GM23338 (cell line): Measurements from ENCODE around the gene PRC1. TPM values are rescaled to one million over a fixed set of nuclear protein-coding genes. Genes with fewer than 3 reads are reported as not detected.

Experiments used
- ATAC-seq: fragments of 200-7000 bp; cut with Tn5 transposase; 3 replicates; pipeline ENCODE4 v1.9.1; 2020
- DNase-seq: peaks from one replicate; pipeline ENCODE4 v3.0.0-alpha.2; 2015; ENCODE audit warnings: low spot score
- H2AFZ ChIP-seq: fragments of 200-600 bp; sonication (generic); 2 replicates; pipeline ENCODE4 v1.8.0; 2016; ENCODE audit warnings: antibody characterized with exemption, mild to moderate bottlenecking, moderate library complexity
- H3F3A ChIP-seq: fragments of 200-600 bp; sonication (generic); replicated peaks from 2 replicates; pipeline ENCODE4 v1.8.0; 2017; ENCODE audit warnings: antibody characterized with exemption, mixed run types, low read depth
- H3K27ac ChIP-seq: fragments of 200-600 bp; sonication (generic); 2 replicates; pipeline ENCODE4 v1.6.1; 2016; ENCODE audit warnings: low read depth
- H3K27me3 ChIP-seq: fragments of 200-600 bp; sonication (generic); 2 replicates; pipeline ENCODE4 v1.8.0; 2016; ENCODE audit warnings: mild to moderate bottlenecking, mixed run types, moderate library complexity; ENCODE audit not compliant: insufficient read depth
- H3K36me3 ChIP-seq: fragments of 200-600 bp; sonication (generic); 2 replicates; pipeline ENCODE4 v1.8.0; 2016; ENCODE audit warnings: mild to moderate bottlenecking; ENCODE audit not compliant: insufficient read depth
- H3K4me1 ChIP-seq: fragments of 200-600 bp; sonication (generic); 2 replicates; pipeline ENCODE4 v1.8.0; 2016; ENCODE audit warnings: mild to moderate bottlenecking, moderate library complexity; ENCODE audit not compliant: insufficient read depth
- H3K4me2 ChIP-seq: fragments of 200-600 bp; sonication (generic); 2 replicates; pipeline ENCODE4 v1.7.1; 2017; ENCODE audit warnings: mixed run types
- H3K4me3 ChIP-seq: fragments of 200-600 bp; sonication (generic); 2 replicates; pipeline ENCODE4 v1.6.1; 2016; ENCODE audit warnings: mixed run types
- H3K79me2 ChIP-seq: fragments of 200-600 bp; sonication (generic); replicated peaks from 2 replicates; pipeline ENCODE4 v1.8.0; 2017; ENCODE audit warnings: mild to moderate bottlenecking; ENCODE audit not compliant: insufficient read depth
- H3K9me2 ChIP-seq: fragments of 200-600 bp; sonication (generic); 2 replicates; pipeline ENCODE4 v1.8.0; 2017; ENCODE audit not compliant: insufficient read depth
- H4K20me1 ChIP-seq: fragments of 200-600 bp; sonication (generic); replicated peaks from 2 replicates; pipeline ENCODE4 v1.8.0; 2017; ENCODE audit warnings: mild to moderate bottlenecking; ENCODE audit not compliant: insufficient read depth
- H3K27ac Mint-ChIP-seq: 2 replicates; pipeline ENCODE4 v1.8.0; 2020; ENCODE audit warnings: inconsistent platforms, mild to moderate bottlenecking, moderate library complexity, mixed read lengths
- H3K27me3 Mint-ChIP-seq: 3 replicates; pipeline ENCODE4 v1.8.0; 2022; ENCODE audit warnings: low read depth, mild to moderate bottlenecking, moderate library complexity, mixed read lengths, inconsistent platforms; ENCODE audit not compliant: insufficient read depth, poor library complexity
- H3K36me3 Mint-ChIP-seq: 3 replicates; pipeline ENCODE4 v1.8.0; 2021; ENCODE audit warnings: low read depth, mild to moderate bottlenecking, inconsistent platforms, moderate library complexity, mixed read lengths
- H3K4me1 Mint-ChIP-seq: 3 replicates; pipeline ENCODE4 v1.8.0; 2020; ENCODE audit warnings: mild to moderate bottlenecking, inconsistent platforms, mixed read lengths
- H3K4me3 Mint-ChIP-seq: 3 replicates; pipeline ENCODE4 v1.8.0; 2021; ENCODE audit warnings: moderate library complexity, mild to moderate bottlenecking, inconsistent platforms, mixed read lengths
- H3K9me3 Mint-ChIP-seq: 3 replicates; pipeline ENCODE4 v1.8.0; 2020; ENCODE audit warnings: moderate library complexity, mild to moderate bottlenecking, inconsistent platforms, mixed read lengths
- CREB1 ChIP-seq: fragments of 250-450 bp; sonication (Bioruptor Pico); IDR thresholded peaks from 2 replicates; pipeline ENCODE4 v1.5.0; 2020; ENCODE audit warnings: low read depth, mild to moderate bottlenecking, moderate library complexity
- EZH2 ChIP-seq: fragments of 200-600 bp; sonication (generic); IDR thresholded peaks from one replicate; pipeline ENCODE4 v1.8.0; 2017; ENCODE audit warnings: antibody characterized with exemption, mild to moderate bottlenecking, low read depth; ENCODE audit not compliant: unreplicated experiment
- EZH2phosphoT487 ChIP-seq: fragments of 200-600 bp; sonication (generic); IDR thresholded peaks from one replicate; pipeline ENCODE4 v1.8.1; 2018; ENCODE audit warnings: antibody characterized with exemption; ENCODE audit not compliant: unreplicated experiment
- JUNB ChIP-seq: IDR thresholded peaks from one replicate; pipeline ENCODE4 v1.6.1; 2016; ENCODE audit warnings: antibody characterized with exemption; ENCODE audit not compliant: unreplicated experiment
- NANOG ChIP-seq: IDR thresholded peaks from 2 replicates; pipeline ENCODE4 v1.6.1; 2016; ENCODE audit warnings: antibody characterized with exemption, borderline replicate concordance
- POLR2AphosphoS5 ChIP-seq: IDR thresholded peaks from 2 replicates; pipeline ENCODE4 v1.6.1; 2016; ENCODE audit warnings: antibody characterized with exemption, low read depth
- REST ChIP-seq: IDR thresholded peaks from one replicate; pipeline ENCODE4 v1.6.1; 2018; ENCODE audit warnings: antibody characterized with exemption; ENCODE audit not compliant: unreplicated experiment
- STAT1 ChIP-seq: IDR thresholded peaks from one replicate; pipeline ENCODE4 v1.6.1; 2016; ENCODE audit warnings: antibody characterized with exemption; ENCODE audit not compliant: unreplicated experiment
- ZNF114 ChIP-seq: fragments of 250-450 bp; sonication (Bioruptor Pico); IDR thresholded peaks from 2 replicates; pipeline ENCODE4 v1.5.0; 2020; ENCODE audit warnings: mild to moderate bottlenecking, moderate library complexity
- ZNF331 ChIP-seq: fragments of 250-450 bp; sonication (Bioruptor Pico); IDR thresholded peaks from 2 replicates; pipeline ENCODE4 v1.5.0; 2020; ENCODE audit warnings: low read depth, mild to moderate bottlenecking, moderate library complexity
- polyA plus RNA-seq: library from polyadenylated mRNA; unstranded; fragments of >200 nt; fragmentation: Nextera tagmentation; extraction: Ambion mirVana; gene quantifications from 2 replicates; pipeline ENCODE4 v1.2.1, GENCODE V29; 2016
- total RNA-seq: library from RNA; depleted of rRNA; stranded (reverse); fragments of >200 nt; shearing (Covaris generic); gene quantifications from 2 replicates; pipeline ENCODE4 v1.2.3, GENCODE V29; 2014
- TF ChIP-seq, protein P1 (sequence below): fragments of 250-450 bp; sonication (Bioruptor Pico); IDR thresholded peaks from 2 replicates; pipeline ENCODE4 v1.5.0; 2020; ENCODE audit warnings: mild to moderate bottlenecking, moderate library complexity
- TF ChIP-seq, protein P2 (sequence below), 2 experiments: fragments of 200-600 bp in 1 of 2; sonication (generic) in 1 of 2; conservative IDR thresholded peaks; 2 replicates each; pipeline versions ENCODE4 v1.5.1 to v1.6.1; 2016 to 2017; ENCODE audit warnings: antibody characterized with exemption in 2 of 2, low read depth in 2 of 2, mild to moderate bottlenecking in 2 of 2, moderate library complexity in 1 of 2

PRC1 gene
- total and polyA plus RNA-seq, 2 experiments from 2014 or later: 102 to 150 TPM

- H3K4me2 ChIP-seq: no peak overlapping the region
- H3K27me3 Mint-ChIP-seq: no peaks in the 10 kb centered on the region
- H3K4me1 Mint-ChIP-seq: peaks cover 22% of the 10 kb centered on the region
- no peak overlapping the region for H3K4me3 Mint-ChIP-seq
- peaks cover 94% of the 10 kb centered on the region for H3K79me2 ChIP-seq
- no peaks in the 10 kb centered on the region for H3F3A ChIP-seq
- peaks cover 23% of the 10 kb centered on the region for H3K36me3 Mint-ChIP-seq
- H3K27ac ChIP-seq: peak overlapping the region; percentile 18; the same call in 1 of the 2 replicates
- H2AFZ ChIP-seq: no peak overlapping the region
- no peak for TF ChIP-seq NANOG
- TF ChIP-seq, protein P1, sequence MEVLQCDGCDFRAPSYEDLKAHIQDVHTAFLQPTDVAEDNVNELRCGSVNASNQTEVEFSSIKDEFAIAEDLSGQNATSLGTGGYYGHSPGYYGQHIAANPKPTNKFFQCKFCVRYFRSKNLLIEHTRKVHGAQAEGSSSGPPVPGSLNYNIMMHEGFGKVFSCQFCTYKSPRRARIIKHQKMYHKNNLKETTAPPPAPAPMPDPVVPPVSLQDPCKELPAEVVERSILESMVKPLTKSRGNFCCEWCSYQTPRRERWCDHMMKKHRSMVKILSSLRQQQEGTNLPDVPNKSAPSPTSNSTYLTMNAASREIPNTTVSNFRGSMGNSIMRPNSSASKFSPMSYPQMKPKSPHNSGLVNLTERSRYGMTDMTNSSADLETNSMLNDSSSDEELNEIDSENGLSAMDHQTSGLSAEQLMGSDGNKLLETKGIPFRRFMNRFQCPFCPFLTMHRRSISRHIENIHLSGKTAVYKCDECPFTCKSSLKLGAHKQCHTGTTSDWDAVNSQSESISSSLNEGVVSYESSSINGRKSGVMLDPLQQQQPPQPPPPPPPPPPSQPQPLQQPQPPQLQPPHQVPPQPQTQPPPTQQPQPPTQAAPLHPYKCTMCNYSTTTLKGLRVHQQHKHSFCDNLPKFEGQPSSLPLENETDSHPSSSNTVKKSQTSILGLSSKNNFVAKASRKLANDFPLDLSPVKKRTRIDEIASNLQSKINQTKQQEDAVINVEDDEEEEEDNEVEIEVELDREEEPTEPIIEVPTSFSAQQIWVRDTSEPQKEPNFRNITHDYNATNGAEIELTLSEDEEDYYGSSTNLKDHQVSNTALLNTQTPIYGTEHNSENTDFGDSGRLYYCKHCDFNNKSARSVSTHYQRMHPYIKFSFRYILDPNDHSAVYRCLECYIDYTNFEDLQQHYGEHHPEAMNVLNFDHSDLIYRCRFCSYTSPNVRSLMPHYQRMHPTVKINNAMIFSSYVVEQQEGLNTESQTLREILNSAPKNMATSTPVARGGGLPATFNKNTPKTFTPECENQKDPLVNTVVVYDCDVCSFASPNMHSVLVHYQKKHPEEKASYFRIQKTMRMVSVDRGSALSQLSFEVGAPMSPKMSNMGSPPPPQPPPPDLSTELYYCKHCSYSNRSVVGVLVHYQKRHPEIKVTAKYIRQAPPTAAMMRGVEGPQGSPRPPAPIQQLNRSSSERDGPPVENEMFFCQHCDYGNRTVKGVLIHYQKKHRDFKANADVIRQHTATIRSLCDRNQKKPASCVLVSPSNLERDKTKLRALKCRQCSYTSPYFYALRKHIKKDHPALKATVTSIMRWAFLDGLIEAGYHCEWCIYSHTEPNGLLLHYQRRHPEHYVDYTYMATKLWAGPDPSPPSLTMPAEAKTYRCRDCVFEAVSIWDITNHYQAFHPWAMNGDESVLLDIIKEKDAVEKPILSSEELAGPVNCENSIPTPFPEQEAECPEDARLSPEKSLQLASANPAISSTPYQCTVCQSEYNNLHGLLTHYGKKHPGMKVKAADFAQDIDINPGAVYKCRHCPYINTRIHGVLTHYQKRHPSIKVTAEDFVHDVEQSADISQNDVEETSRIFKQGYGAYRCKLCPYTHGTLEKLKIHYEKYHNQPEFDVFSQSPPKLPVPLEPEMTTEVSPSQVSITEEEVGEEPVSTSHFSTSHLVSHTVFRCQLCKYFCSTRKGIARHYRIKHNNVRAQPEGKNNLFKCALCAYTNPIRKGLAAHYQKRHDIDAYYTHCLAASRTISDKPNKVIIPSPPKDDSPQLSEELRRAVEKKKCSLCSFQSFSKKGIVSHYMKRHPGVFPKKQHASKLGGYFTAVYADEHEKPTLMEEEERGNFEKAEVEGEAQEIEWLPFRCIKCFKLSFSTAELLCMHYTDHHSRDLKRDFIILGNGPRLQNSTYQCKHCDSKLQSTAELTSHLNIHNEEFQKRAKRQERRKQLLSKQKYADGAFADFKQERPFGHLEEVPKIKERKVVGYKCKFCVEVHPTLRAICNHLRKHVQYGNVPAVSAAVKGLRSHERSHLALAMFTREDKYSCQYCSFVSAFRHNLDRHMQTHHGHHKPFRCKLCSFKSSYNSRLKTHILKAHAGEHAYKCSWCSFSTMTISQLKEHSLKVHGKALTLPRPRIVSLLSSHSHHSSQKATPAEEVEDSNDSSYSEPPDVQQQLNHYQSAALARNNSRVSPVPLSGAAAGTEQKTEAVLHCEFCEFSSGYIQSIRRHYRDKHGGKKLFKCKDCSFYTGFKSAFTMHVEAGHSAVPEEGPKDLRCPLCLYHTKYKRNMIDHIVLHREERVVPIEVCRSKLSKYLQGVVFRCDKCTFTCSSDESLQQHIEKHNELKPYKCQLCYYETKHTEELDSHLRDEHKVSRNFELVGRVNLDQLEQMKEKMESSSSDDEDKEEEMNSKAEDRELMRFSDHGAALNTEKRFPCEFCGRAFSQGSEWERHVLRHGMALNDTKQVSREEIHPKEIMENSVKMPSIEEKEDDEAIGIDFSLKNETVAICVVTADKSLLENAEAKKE (CRISPR knock-in tag): no peak
- TF ChIP-seq EZH2phosphoT487: no peak
- no peak for TF ChIP-seq REST
- no peak for TF ChIP-seq JUNB
- TF ChIP-seq CREB1 (CRISPR knock-in tag): no peak
- TF ChIP-seq STAT1: no peak
- no peak for TF ChIP-seq ZNF114 (CRISPR knock-in tag)
- TF ChIP-seq POLR2AphosphoS5: no peak
- TF ChIP-seq ZNF331: no peak
- TF ChIP-seq, protein P2, sequence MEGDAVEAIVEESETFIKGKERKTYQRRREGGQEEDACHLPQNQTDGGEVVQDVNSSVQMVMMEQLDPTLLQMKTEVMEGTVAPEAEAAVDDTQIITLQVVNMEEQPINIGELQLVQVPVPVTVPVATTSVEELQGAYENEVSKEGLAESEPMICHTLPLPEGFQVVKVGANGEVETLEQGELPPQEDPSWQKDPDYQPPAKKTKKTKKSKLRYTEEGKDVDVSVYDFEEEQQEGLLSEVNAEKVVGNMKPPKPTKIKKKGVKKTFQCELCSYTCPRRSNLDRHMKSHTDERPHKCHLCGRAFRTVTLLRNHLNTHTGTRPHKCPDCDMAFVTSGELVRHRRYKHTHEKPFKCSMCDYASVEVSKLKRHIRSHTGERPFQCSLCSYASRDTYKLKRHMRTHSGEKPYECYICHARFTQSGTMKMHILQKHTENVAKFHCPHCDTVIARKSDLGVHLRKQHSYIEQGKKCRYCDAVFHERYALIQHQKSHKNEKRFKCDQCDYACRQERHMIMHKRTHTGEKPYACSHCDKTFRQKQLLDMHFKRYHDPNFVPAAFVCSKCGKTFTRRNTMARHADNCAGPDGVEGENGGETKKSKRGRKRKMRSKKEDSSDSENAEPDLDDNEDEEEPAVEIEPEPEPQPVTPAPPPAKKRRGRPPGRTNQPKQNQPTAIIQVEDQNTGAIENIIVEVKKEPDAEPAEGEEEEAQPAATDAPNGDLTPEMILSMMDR (conservative IDR thresholded peaks at IDR 0.05; ENCODE audit: low read depth in 2 of 2): no peak
- no peak for TF ChIP-seq EZH2
- H3K9me2 ChIP-seq: no peaks in the 10 kb centered on the region
- no peaks in the 10 kb centered on the region for H3K9me3 Mint-ChIP-seq
- H3K36me3 ChIP-seq: peaks cover 16% of the 10 kb centered on the region
- H4K20me1 ChIP-seq: peaks cover 59% of the 10 kb centered on the region
- no peak for DNase-seq
- no peak for ATAC-seq
- peaks cover 14% of the 10 kb centered on the region for H3K4me1 ChIP-seq
- H3K27me3 ChIP-seq: no peaks in the 10 kb centered on the region
- H3K27ac Mint-ChIP-seq: peak overlapping the region; percentile 22; the same call in 1 of the 2 replicates
- H3K4me3 ChIP-seq: no peak overlapping the region
These were observed 6.7 kb downstream of the PRC1 start for GRCh38 chr15:90987561-90988141.
